Measurements from ENCODE around the gene EIF3D. TPM values are rescaled to one million over a fixed set of nuclear protein-coding genes. Genes with fewer than 3 reads are reported as not detected.

Gene EIF3D
- total and polyA plus RNA-seq, 2 of the 8 experiments (the other 6 are each of a cell fraction or from before 2014, with no cell fraction given): 195 to 408 TPM

DNA sequence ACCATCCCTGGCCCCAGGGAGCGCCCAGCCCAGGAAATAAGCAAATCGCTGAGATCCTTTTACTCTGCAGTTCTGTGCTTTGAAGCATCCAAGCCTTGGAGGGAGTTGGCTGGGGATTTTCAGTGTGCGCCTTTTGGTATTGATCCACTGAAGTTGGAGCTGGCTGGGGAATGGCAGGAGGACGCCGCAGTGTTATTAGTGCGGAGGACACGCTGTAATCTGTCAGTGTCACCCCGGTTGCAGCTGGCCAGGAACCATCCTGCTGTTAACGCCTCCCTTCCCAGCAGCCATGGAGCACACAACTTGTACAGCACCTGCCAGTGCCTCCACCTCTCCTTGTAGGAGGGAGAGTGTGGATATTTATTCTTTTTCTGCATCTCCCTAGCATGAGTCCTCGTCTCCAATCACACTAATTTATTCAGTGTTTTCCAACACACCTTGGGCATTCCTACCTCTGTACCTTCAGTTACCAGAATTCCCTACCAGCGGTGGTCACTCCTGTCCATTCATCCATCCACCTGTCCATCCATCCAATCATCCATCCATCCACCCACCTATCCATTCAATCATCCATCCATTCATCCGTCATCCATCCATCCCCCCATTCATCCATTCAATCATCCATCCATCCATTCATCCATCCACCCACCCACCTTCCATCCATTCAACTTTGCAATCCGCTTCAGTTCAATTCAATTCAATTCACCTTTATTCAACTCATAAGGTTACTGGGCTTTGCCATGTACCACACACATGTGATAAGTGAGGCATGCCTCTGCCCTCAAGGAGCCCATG lies 21.9 kb upstream of the EIF3D start (continued):
- TF ChIP-seq POLR2AphosphoS5 (IDR thresholded peaks at IDR 0.05; ENCODE audit: low read depth, low read length) (no peak), BCL11A (IDR thresholded peaks at IDR 0.05; ENCODE audit: low read depth in 2 of 2, low read length in 2 of 2) (no peak), NANOG (IDR thresholded peaks at IDR 0.05; ENCODE audit: insufficient read depth, low read depth, low read length, poor library complexity, severe bottlenecking) (no peak), CHD1 (IDR thresholded peaks at IDR 0.05; ENCODE audit: low read depth, low read length) (no peak), BACH1 (IDR thresholded peaks at IDR 0.05; ENCODE audit: low read length) (no peak), YY1 (IDR thresholded peaks at IDR 0.05; ENCODE audit: low read depth, low read length) (no peak)
- TF ChIP-seq, protein P1, sequence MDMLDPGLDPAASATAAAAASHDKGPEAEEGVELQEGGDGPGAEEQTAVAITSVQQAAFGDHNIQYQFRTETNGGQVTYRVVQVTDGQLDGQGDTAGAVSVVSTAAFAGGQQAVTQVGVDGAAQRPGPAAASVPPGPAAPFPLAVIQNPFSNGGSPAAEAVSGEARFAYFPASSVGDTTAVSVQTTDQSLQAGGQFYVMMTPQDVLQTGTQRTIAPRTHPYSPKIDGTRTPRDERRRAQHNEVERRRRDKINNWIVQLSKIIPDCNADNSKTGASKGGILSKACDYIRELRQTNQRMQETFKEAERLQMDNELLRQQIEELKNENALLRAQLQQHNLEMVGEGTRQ (IDR thresholded peaks at IDR 0.05; ENCODE audit: low read length): no peak
- TF ChIP-seq, protein P2, sequence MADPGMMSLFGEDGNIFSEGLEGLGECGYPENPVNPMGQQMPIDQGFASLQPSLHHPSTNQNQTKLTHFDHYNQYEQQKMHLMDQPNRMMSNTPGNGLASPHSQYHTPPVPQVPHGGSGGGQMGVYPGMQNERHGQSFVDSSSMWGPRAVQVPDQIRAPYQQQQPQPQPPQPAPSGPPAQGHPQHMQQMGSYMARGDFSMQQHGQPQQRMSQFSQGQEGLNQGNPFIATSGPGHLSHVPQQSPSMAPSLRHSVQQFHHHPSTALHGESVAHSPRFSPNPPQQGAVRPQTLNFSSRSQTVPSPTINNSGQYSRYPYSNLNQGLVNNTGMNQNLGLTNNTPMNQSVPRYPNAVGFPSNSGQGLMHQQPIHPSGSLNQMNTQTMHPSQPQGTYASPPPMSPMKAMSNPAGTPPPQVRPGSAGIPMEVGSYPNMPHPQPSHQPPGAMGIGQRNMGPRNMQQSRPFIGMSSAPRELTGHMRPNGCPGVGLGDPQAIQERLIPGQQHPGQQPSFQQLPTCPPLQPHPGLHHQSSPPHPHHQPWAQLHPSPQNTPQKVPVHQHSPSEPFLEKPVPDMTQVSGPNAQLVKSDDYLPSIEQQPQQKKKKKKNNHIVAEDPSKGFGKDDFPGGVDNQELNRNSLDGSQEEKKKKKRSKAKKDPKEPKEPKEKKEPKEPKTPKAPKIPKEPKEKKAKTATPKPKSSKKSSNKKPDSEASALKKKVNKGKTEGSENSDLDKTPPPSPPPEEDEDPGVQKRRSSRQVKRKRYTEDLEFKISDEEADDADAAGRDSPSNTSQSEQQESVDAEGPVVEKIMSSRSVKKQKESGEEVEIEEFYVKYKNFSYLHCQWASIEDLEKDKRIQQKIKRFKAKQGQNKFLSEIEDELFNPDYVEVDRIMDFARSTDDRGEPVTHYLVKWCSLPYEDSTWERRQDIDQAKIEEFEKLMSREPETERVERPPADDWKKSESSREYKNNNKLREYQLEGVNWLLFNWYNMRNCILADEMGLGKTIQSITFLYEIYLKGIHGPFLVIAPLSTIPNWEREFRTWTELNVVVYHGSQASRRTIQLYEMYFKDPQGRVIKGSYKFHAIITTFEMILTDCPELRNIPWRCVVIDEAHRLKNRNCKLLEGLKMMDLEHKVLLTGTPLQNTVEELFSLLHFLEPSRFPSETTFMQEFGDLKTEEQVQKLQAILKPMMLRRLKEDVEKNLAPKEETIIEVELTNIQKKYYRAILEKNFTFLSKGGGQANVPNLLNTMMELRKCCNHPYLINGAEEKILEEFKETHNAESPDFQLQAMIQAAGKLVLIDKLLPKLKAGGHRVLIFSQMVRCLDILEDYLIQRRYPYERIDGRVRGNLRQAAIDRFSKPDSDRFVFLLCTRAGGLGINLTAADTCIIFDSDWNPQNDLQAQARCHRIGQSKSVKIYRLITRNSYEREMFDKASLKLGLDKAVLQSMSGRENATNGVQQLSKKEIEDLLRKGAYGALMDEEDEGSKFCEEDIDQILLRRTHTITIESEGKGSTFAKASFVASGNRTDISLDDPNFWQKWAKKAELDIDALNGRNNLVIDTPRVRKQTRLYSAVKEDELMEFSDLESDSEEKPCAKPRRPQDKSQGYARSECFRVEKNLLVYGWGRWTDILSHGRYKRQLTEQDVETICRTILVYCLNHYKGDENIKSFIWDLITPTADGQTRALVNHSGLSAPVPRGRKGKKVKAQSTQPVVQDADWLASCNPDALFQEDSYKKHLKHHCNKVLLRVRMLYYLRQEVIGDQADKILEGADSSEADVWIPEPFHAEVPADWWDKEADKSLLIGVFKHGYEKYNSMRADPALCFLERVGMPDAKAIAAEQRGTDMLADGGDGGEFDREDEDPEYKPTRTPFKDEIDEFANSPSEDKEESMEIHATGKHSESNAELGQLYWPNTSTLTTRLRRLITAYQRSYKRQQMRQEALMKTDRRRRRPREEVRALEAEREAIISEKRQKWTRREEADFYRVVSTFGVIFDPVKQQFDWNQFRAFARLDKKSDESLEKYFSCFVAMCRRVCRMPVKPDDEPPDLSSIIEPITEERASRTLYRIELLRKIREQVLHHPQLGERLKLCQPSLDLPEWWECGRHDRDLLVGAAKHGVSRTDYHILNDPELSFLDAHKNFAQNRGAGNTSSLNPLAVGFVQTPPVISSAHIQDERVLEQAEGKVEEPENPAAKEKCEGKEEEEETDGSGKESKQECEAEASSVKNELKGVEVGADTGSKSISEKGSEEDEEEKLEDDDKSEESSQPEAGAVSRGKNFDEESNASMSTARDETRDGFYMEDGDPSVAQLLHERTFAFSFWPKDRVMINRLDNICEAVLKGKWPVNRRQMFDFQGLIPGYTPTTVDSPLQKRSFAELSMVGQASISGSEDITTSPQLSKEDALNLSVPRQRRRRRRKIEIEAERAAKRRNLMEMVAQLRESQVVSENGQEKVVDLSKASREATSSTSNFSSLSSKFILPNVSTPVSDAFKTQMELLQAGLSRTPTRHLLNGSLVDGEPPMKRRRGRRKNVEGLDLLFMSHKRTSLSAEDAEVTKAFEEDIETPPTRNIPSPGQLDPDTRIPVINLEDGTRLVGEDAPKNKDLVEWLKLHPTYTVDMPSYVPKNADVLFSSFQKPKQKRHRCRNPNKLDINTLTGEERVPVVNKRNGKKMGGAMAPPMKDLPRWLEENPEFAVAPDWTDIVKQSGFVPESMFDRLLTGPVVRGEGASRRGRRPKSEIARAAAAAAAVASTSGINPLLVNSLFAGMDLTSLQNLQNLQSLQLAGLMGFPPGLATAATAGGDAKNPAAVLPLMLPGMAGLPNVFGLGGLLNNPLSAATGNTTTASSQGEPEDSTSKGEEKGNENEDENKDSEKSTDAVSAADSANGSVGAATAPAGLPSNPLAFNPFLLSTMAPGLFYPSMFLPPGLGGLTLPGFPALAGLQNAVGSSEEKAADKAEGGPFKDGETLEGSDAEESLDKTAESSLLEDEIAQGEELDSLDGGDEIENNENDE (IDR thresholded peaks at IDR 0.05; ENCODE audit: insufficient replicate concordance, low read length): no peak
